H9 (cell line): ENCODE data around the gene FASTKD1. TPM values are rescaled to one million over a fixed set of nuclear protein-coding genes. Genes with fewer than 3 reads are reported as not detected.

ENCODE experiments used
- DNase-seq: peaks from one replicate; pipeline ENCODE4 v3.0.0-alpha.2; 2017
- H2AFZ ChIP-seq: one replicate; pipeline ENCODE4 v1.6.1; 2013; ENCODE audit warnings: mild to moderate bottlenecking, low read length, control low read depth, moderate library complexity
- H2AK5ac ChIP-seq: 2 replicates; pipeline ENCODE4 v1.6.1; 2013; ENCODE audit warnings: low read length, control low read depth, mixed read lengths; ENCODE audit not compliant: insufficient read length
- H2BK120ac ChIP-seq: one replicate; pipeline ENCODE4 v1.6.1; 2013; ENCODE audit warnings: low read depth, mild to moderate bottlenecking, low read length, control low read depth, inconsistent platforms; ENCODE audit not compliant: poor library complexity, severe bottlenecking
- H2BK12ac ChIP-seq: 2 replicates; pipeline ENCODE4 v1.6.1; 2013; ENCODE audit warnings: low read length, control low read depth, mixed read lengths, low read depth; ENCODE audit not compliant: insufficient read length
- H2BK15ac ChIP-seq: 2 replicates; pipeline ENCODE4 v1.6.1; 2013; ENCODE audit warnings: low read depth, low read length, control low read depth
- H2BK20ac ChIP-seq: one replicate; pipeline ENCODE4 v1.6.1; 2013; ENCODE audit warnings: low read depth, mild to moderate bottlenecking, low read length, control low read depth, inconsistent platforms; ENCODE audit not compliant: poor library complexity, severe bottlenecking
- H2BK5ac ChIP-seq: 2 replicates; pipeline ENCODE4 v1.6.1; 2013; ENCODE audit warnings: low read length, control low read depth, mixed read lengths; ENCODE audit not compliant: insufficient read length
- H3K14ac ChIP-seq: 2 replicates; pipeline ENCODE4 v1.6.1; 2013; ENCODE audit warnings: low read length, control low read depth; ENCODE audit not compliant: insufficient read depth
- H3K18ac ChIP-seq: 2 replicates; pipeline ENCODE4 v1.6.1; 2013; ENCODE audit warnings: low read depth, mild to moderate bottlenecking, mixed read lengths, low read length, control low read depth; ENCODE audit not compliant: insufficient read length
- H3K23ac ChIP-seq: 2 replicates; pipeline ENCODE4 v1.6.1; 2013; ENCODE audit warnings: low read length, control low read depth, mixed read lengths, low read depth; ENCODE audit not compliant: insufficient read length
- H3K23me2 ChIP-seq: 2 replicates; pipeline ENCODE4 v1.6.1; 2013; ENCODE audit warnings: low read depth, mild to moderate bottlenecking, mixed read lengths, low read length, control low read depth; ENCODE audit not compliant: insufficient read length, poor library complexity, severe bottlenecking
- H3K27ac ChIP-seq: 2 replicates; pipeline ENCODE4 v1.5.1; 2013; ENCODE audit warnings: low read length, control low read depth, mixed read lengths, low read depth; ENCODE audit not compliant: insufficient read length
- H3K27me3 ChIP-seq: 2 replicates; pipeline ENCODE4 v1.6.1; 2013; ENCODE audit warnings: low read length, control low read depth, inconsistent platforms; ENCODE audit not compliant: insufficient read depth
- H3K4ac ChIP-seq: 2 replicates; pipeline ENCODE4 v1.6.1; 2013; ENCODE audit warnings: low read depth, mild to moderate bottlenecking, control low read depth, inconsistent platforms, low read length, moderate library complexity
- H3K4me1 ChIP-seq: 2 replicates; pipeline ENCODE4 v1.6.1; 2013; ENCODE audit warnings: low read length, control low read depth, inconsistent platforms; ENCODE audit not compliant: insufficient read depth
- H3K4me2 ChIP-seq: 2 replicates; pipeline ENCODE4 v1.6.1; 2013; ENCODE audit warnings: low read length, control low read depth, mixed read lengths; ENCODE audit not compliant: insufficient read length, insufficient read depth
- H3K56ac ChIP-seq: 2 replicates; pipeline ENCODE4 v1.6.1; 2013; ENCODE audit warnings: low read depth, mild to moderate bottlenecking, mixed read lengths, low read length, control low read depth; ENCODE audit not compliant: insufficient read length
- H3K79me1 ChIP-seq: 2 replicates; pipeline ENCODE4 v1.6.1; 2013; ENCODE audit warnings: low read depth, mild to moderate bottlenecking, moderate library complexity, low read length, control low read depth, inconsistent platforms; ENCODE audit not compliant: insufficient read depth, poor library complexity, severe bottlenecking
- H3K79me2 ChIP-seq: 2 replicates; pipeline ENCODE4 v1.6.1; 2013; ENCODE audit warnings: low read length, control low read depth, inconsistent platforms; ENCODE audit not compliant: insufficient read depth
- H3K9ac ChIP-seq: 2 replicates; pipeline ENCODE4 v1.6.1; 2013; ENCODE audit warnings: low read length, control low read depth, mixed read lengths; ENCODE audit not compliant: insufficient read length; ENCODE audit errors: extremely low read depth
- H3K9me3 ChIP-seq: one replicate; pipeline ENCODE4 v1.6.1; 2013; ENCODE audit warnings: low read depth, low read length, inconsistent platforms; ENCODE audit not compliant: control insufficient read depth
- H3T11ph ChIP-seq: one replicate; pipeline ENCODE4 v1.6.1; 2013; ENCODE audit warnings: mild to moderate bottlenecking, low read length, control low read depth, inconsistent platforms
- H4K20me1 ChIP-seq: one replicate; pipeline ENCODE4 v1.6.1; 2013; ENCODE audit not compliant: control insufficient read depth, insufficient read length, insufficient read depth
- H4K5ac ChIP-seq: 2 replicates; pipeline ENCODE4 v1.6.1; 2013; ENCODE audit warnings: low read depth, mild to moderate bottlenecking, mixed read lengths, low read length, control low read depth; ENCODE audit not compliant: insufficient read length
- H4K8ac ChIP-seq: replicated peaks from 2 replicates; pipeline ENCODE4 v1.6.1; 2013; ENCODE audit warnings: low read length, control low read depth, mixed read lengths, low read depth; ENCODE audit not compliant: insufficient read length
- H4K91ac ChIP-seq: 2 replicates; pipeline ENCODE4 v1.6.1; 2013; ENCODE audit warnings: low read depth, mild to moderate bottlenecking, moderate library complexity, mixed read lengths, low read length, control low read depth; ENCODE audit not compliant: insufficient read length
- H3K27ac Mint-ChIP-seq, 3 experiments: 2 replicates in 2 of 3; 3 replicates in 1 of 3; pipeline ENCODE4 v1.8.0; 2020 to 2021; ENCODE audit warnings: mixed read lengths in 3 of 3, mild to moderate bottlenecking in 1 of 3, moderate library complexity in 1 of 3
- H3K27me3 Mint-ChIP-seq: 2 replicates; pipeline ENCODE4 v1.8.0; 2021; ENCODE audit warnings: low read depth, mild to moderate bottlenecking, moderate library complexity, mixed read lengths
- H3K36me3 Mint-ChIP-seq, 3 experiments: 2 replicates in 2 of 3; 3 replicates in 1 of 3; pipeline ENCODE4 v1.8.0; 2020 to 2021; ENCODE audit warnings: low read depth in 3 of 3, mixed read lengths in 3 of 3; ENCODE audit not compliant: insufficient read depth in 1 of 3
- H3K4me1 Mint-ChIP-seq, 2 experiments: 2 replicates each; pipeline ENCODE4 v1.8.0; 2020; ENCODE audit warnings: mixed read lengths in 2 of 2
- H3K4me3 Mint-ChIP-seq, 2 experiments: 2 replicates in 1 of 2; 3 replicates in 1 of 2; pipeline ENCODE4 v1.8.0; 2020 to 2021; ENCODE audit warnings: mild to moderate bottlenecking in 2 of 2, mixed read lengths in 2 of 2, moderate library complexity in 1 of 2
- H3K9me3 Mint-ChIP-seq, 2 experiments: 2 replicates in 1 of 2; 3 replicates in 1 of 2; pipeline ENCODE4 v1.8.0; 2020; ENCODE audit warnings: mild to moderate bottlenecking in 2 of 2, mixed read lengths in 2 of 2, moderate library complexity in 1 of 2
- CTCF ChIP-seq: fragments of 200-600 bp; sonication (generic); conservative IDR thresholded peaks from 3 replicates; pipeline ENCODE4 v1.8.0; 2021; ENCODE audit warnings: antibody characterized with exemption, mild to moderate bottlenecking
- WGBS: extraction: QIAGEN DNeasy Blood & Tissue Kit; methylation state at CpG from one replicate; pipeline ENCODE4 v1.1.7; 2013; ENCODE audit warnings: missing lambda C conversion rate, low lambda C conversion rate, mixed read lengths; ENCODE audit not compliant: insufficient read length; ENCODE audit errors: extremely low coverage; 5-methylcytosine and 5-hydroxymethylcytosine counted together
- total RNA-seq: library from RNA; stranded (reverse); gene quantifications from 2 replicates; pipeline ENCODE4 v1.2.1, GENCODE V29; 2021

FASTKD1 gene
- total RNA-seq, 1 experiment from 2014 or later = 47.6 TPM

GRCh38 chr2:169572821-169573159 lies 875 bp downstream of the FASTKD1 start:
- H4K5ac ChIP-seq = no peak overlapping the region

More at GRCh38 chr2:169572821-169573159, 875 bp downstream of the FASTKD1 start:
- WGBS = no CpG with 5 or more reads among the region's 2 CpGs
- Histone ChIP-seq H3K4me1 (no peaks in the 10 kb centered on the region), H2BK5ac (no peak overlapping the region), H2BK20ac (no peak overlapping the region), H3K18ac (no peak overlapping the region), H2BK15ac (no peak overlapping the region), H3K23ac (no peak overlapping the region), H2AFZ (no peak overlapping the region), H3K23me2 (no peaks in the 10 kb centered on the region), H3K79me2 (peaks cover 2% of the 10 kb centered on the region; the same call in 1 of the 2 replicates), H3K79me1 (no peaks in the 10 kb centered on the region), H3K4me2 (peak overlapping the region; percentile 65), H2BK12ac (no peak overlapping the region), H3K27ac (no peak overlapping the region), H3K4ac (no peak overlapping the region), H3K14ac (no peak overlapping the region), H3K9ac (peak overlapping the region; percentile 36), H4K20me1 (no peaks in the 10 kb centered on the region), H3K9me3 (no peaks in the 10 kb centered on the region), H2BK120ac (no peak overlapping the region), H2AK5ac (no peak overlapping the region), H3K27me3 (no peaks in the 10 kb centered on the region), H3T11ph (no peak overlapping the region), H3K56ac (no peak overlapping the region), H4K91ac (no peak overlapping the region), H4K8ac (no peak overlapping the region)
- peak overlapping the region; percentile 98 to 99 for H3K4me3 Mint-ChIP-seq
- no peak for DNase-seq
- peaks cover 18% of the 10 kb centered on the region for H3K27me3 Mint-ChIP-seq
- TF ChIP-seq CTCF = no peak
- peak overlapping the region; percentile 98 to 99 (median 99); a peak in 5 of 7 replicates for H3K27ac Mint-ChIP-seq
- peaks cover 3 to 17% (median 6%) of the 10 kb centered on the region in 3 experiments; a peak in 5 of 7 replicates for H3K36me3 Mint-ChIP-seq
- H3K9me3 Mint-ChIP-seq = peaks cover 5 to 14% of the 10 kb centered on the region in 2 experiments; a peak in 4 of 5 replicates
- peaks cover 6 to 8% of the 10 kb centered on the region in 2 experiments for H3K4me1 Mint-ChIP-seq
